Panc1 (cell line): ENCODE data around the gene DYNLL2.

Source experiments
- CTCF ChIP-seq: fragments of 450-650 bp; IDR thresholded peaks from 2 replicates; pipeline ENCODE4 v1.5.1; 2017; ENCODE audit warnings: mild to moderate bottlenecking
- POLR2AphosphoS5 ChIP-seq: IDR thresholded peaks from 2 replicates; pipeline ENCODE4 v1.6.1; 2012; ENCODE audit warnings: mild to moderate bottlenecking, low read depth, low read length, moderate library complexity

GRCh38 chr17:58110012-58110411, 26.8 kb downstream of the DYNLL2 start:
- TF ChIP-seq CTCF (no peak), POLR2AphosphoS5 (no peak)
